Activated naive CD8-positive, alpha-beta T cell treated with anti-CD3 and anti-CD28 coated beads, Interleukin-2, amount 10 ng/mL, durations not matched to agents 7 days and 5 days (primary cell): ENCODE results near the gene RSPH4A. TPM values are rescaled to one million over a fixed set of nuclear protein-coding genes. Genes with fewer than 3 reads are reported as not detected.

ENCODE experiments used
- total RNA-seq, 2 experiments: library from RNA; stranded (reverse); gene quantifications; one replicate each; pipeline ENCODE4 v1.2.3, GENCODE V29; 2021

RSPH4A gene
- total RNA-seq, 2 experiments from 2014 or later, result 0.14 to 0.22 TPM

Other genes with a start within 250 kb of the RSPH4A start
- gene DSE, start 245.5 kb upstream of the RSPH4A start, total RNA-seq, result 1 to 10 TPM; 3.9 to 4.1 TPM
- 10 to 100 TPM; 23.2 to 26.7 TPM for gene CALHM6, start 155.1 kb upstream of the RSPH4A start, total RNA-seq
- not detected for gene CALHM5, start 104.8 kb upstream of the RSPH4A start, total RNA-seq
- not detected for gene TRAPPC3L, start 70.8 kb upstream of the RSPH4A start, total RNA-seq
- not detected for gene CALHM4, start 62.7 kb upstream of the RSPH4A start, total RNA-seq
- gene RWDD1, start 45.0 kb upstream of the RSPH4A start, total RNA-seq, result 10 to 100 TPM; 33.2 to 36.6 TPM
- 10 to 100 TPM; 18.4 to 20.8 TPM for gene ZUP1, start 52.3 kb downstream of the RSPH4A start, total RNA-seq
- gene KPNA5, start 64.7 kb downstream of the RSPH4A start, total RNA-seq, result 10 to 100 TPM; 29.5 to 35.0 TPM
- gene FAM162B, start 149.2 kb downstream of the RSPH4A start, total RNA-seq, result not detected
- not detected for gene GPRC6A, start 212.6 kb downstream of the RSPH4A start, total RNA-seq